K562 (cell line): ENCODE results near the gene NEU1. TPM values are rescaled to one million over a fixed set of nuclear protein-coding genes. Genes with fewer than 3 reads are reported as not detected.
A peak's percentile ranks its signal among the peaks of the same experiment; 100 is the strongest.

Source experiments
- ADNP ChIP-seq: fragments of 200-800 bp; sonication (Bioruptor generic); IDR thresholded peaks from 2 replicates; pipeline ENCODE4 v1.6.1; 2016; ENCODE audit warnings: missing genetic modification characterization, missing compliant biosample characterization
- C11orf30 ChIP-seq: fragments of 450-650 bp; IDR thresholded peaks from 2 replicates; pipeline ENCODE4 v1.6.1; 2016; ENCODE audit warnings: low read depth, mild to moderate bottlenecking
- DDX20 ChIP-seq: fragments of 450-650 bp; IDR thresholded peaks from 2 replicates; pipeline ENCODE4 v1.6.1; 2016; ENCODE audit warnings: missing genetic modification characterization, low read depth, mild to moderate bottlenecking, missing compliant biosample characterization, moderate library complexity
- FOXK1 ChIP-seq: sonication (generic); formaldehyde crosslinking; IDR thresholded peaks from 2 replicates; pipeline ENCODE4 v1.8.0; 2022; ENCODE audit warnings: missing genetic modification reagents, mild to moderate bottlenecking, borderline replicate concordance
- KLF6 ChIP-seq: fragments of 250-450 bp; sonication (Bioruptor Pico); IDR thresholded peaks from 2 replicates; pipeline ENCODE4 v1.4.0; 2020; ENCODE audit warnings: mild to moderate bottlenecking, moderate library complexity, borderline replicate concordance
- MLLT1 ChIP-seq, 2 experiments: fragments of 450-650 bp; IDR thresholded peaks; 2 replicates each; pipeline ENCODE4 v1.6.1; 2016
- NFIX ChIP-seq: fragments of 250-450 bp; sonication (Bioruptor Pico); IDR thresholded peaks from 2 replicates; pipeline ENCODE4 v1.4.0; 2020; ENCODE audit warnings: low read depth, mild to moderate bottlenecking, moderate library complexity
- NR2C2 ChIP-seq, 2 experiments: fragments of 200-800 bp in 1 of 2; sonication (Bioruptor generic) in 1 of 2; sonication (generic) in 1 of 2; formaldehyde crosslinking in 1 of 2; IDR thresholded peaks; 2 replicates each; pipeline versions ENCODE4 v1.6.1 to v1.8.0; 2016 to 2022; ENCODE audit warnings: mild to moderate bottlenecking in 1 of 2, missing compliant biosample characterization in 1 of 2, missing genetic modification characterization in 1 of 2, missing genetic modification reagents in 1 of 2
- POLR2A ChIP-seq: fragments of 450-650 bp; conservative IDR thresholded peaks from 2 replicates; pipeline ENCODE4 v1.6.1; 2016
- POU5F1 ChIP-seq: fragments of 150-350 bp; IDR thresholded peaks from 2 replicates; pipeline ENCODE4 v1.6.1; 2014; ENCODE audit warnings: borderline replicate concordance, low read length, low read depth, mild to moderate bottlenecking; ENCODE audit not compliant: partially characterized antibody
- SIRT6 ChIP-seq: IDR thresholded peaks from one replicate; pipeline ENCODE4 v1.6.1; 2012; ENCODE audit warnings: low read depth, mild to moderate bottlenecking, control low read depth, inconsistent platforms, low read length, moderate library complexity
- TFAM ChIP-seq: fragments of 250-450 bp; sonication (Bioruptor Pico); conservative IDR thresholded peaks from 2 replicates; pipeline ENCODE4 v1.5.0; 2021; ENCODE audit warnings: mild to moderate bottlenecking, moderate library complexity
- TRIM25 ChIP-seq: fragments of 450-650 bp; IDR thresholded peaks from 2 replicates; pipeline ENCODE4 v1.7.0; 2016; ENCODE audit warnings: borderline replicate concordance
- ZBTB49 ChIP-seq: sonication (generic); formaldehyde crosslinking; IDR thresholded peaks from 2 replicates; pipeline ENCODE4 v1.8.0; 2022; ENCODE audit warnings: missing genetic modification reagents, mild to moderate bottlenecking, borderline replicate concordance
- ZNF436 ChIP-seq: fragments of 250-450, 450-650 bp; sonication (Bioruptor Pico); formaldehyde crosslinking; IDR thresholded peaks from 2 replicates; pipeline ENCODE4 v1.7.0; 2020; ENCODE audit warnings: mild to moderate bottlenecking
- ZNF592 ChIP-seq: fragments of 450-650 bp; IDR thresholded peaks from 2 replicates; pipeline ENCODE4 v1.6.1; 2017; ENCODE audit warnings: antibody characterized with exemption, mild to moderate bottlenecking
- polyA plus RNA-seq, 8 experiments: library from polyadenylated mRNA; depleted of rRNA in 4 of 8; stranded (reverse) in 5 of 8; unstranded in 3 of 8; fragments of >200 nt; fragmentation: Nextera tagmentation in 2 of 8; fragmentation: Illumina TruSeq in 1 of 8; extraction: Ambion mirVana in 2 of 8; extraction: Trizol in 1 of 8; gene quantifications; 2 replicates each; pipeline versions ENCODE4 v1.2.1 to v1.2.3, GENCODE V29; 2011 to 2014; ENCODE audit warnings: inconsistent platforms in 1 of 8, missing spikeins in 1 of 8
- total RNA-seq, 7 experiments: library from RNA; depleted of rRNA in 6 of 7; stranded (reverse); fragments of >200 nt in 6 of 7; fragmentation: Illumina TruSeq in 2 of 7; extraction: Trizol in 2 of 7; gene quantifications; 2 replicates each; pipeline versions ENCODE4 v1.2.1 to v1.2.3, GENCODE V29; 2011 to 2021; ENCODE audit warnings: low replicate concordance in 1 of 7

Gene NEU1
- total and polyA plus RNA-seq, 9 of the 15 experiments (the other 6 are each of a cell fraction or from before 2014, with no cell fraction given) = 14.8 to 67.8 (median 51.0) TPM

GRCh38 chr6:31836047-31836473 lies 26.6 kb downstream of the NEU1 start (continued):
- TF ChIP-seq ZBTB49 (CRISPR knock-in tag) (no peak), C11orf30 (no peak), FOXK1 (CRISPR knock-in tag) (no peak; the same call in 1 of the 2 replicates), SIRT6 (no peak), DDX20 (tag) (no peak), MLLT1 (IDR thresholded peaks at IDR 0.05) (peak in 1 of 2 experiments; percentile 7; a peak in 2 of 4 replicates), NFIX (CRISPR knock-in tag) (no peak), ZNF436 (CRISPR knock-in tag) (no peak), POLR2A (peak; percentile 31; the same call in 1 of the 2 replicates), ZNF592 (no peak), POU5F1 (no peak), NR2C2 (CRISPR knock-in tag; IDR thresholded peaks at IDR 0.05) (no peak), NR2C2 (tag; IDR thresholded peaks at IDR 0.05) (no peak), ADNP (tag) (no peak), KLF6 (CRISPR knock-in tag) (no peak), TRIM25 (no peak), TFAM (no peak)
